ENCODE results near the gene MYOM1. TPM values are rescaled to one million over a fixed set of nuclear protein-coding genes. Genes with fewer than 3 reads are reported as not detected.

MYOM1 gene
- total RNA-seq, 1 experiment from 2014 or later = 0.37 TPM

- intact Hi-C loops (cut with micrococcal nuclease; ENCODE audit: unreplicated experiment) = no loop called here
- Histone ChIP-seq H3K27ac (ENCODE audit: low read depth, low read length, poor library complexity, severe bottlenecking) (no peak overlapping the region), H3K36me3 (ENCODE audit: insufficient read depth, low read length, poor library complexity, severe bottlenecking) (no peaks in the 10 kb centered on the region), H3K9me3 (ENCODE audit: low read depth, low read length, poor library complexity, severe bottlenecking) (no peaks in the 10 kb centered on the region), H3K27me3 (replicated peaks; ENCODE audit: insufficient read depth, low read depth, low read length, poor library complexity) (no peaks in the 10 kb centered on the region), H3K4me3 (ENCODE audit: low read depth, low read length, poor library complexity, severe bottlenecking) (no peak overlapping the region), H3K4me1 (ENCODE audit: insufficient read depth, low read length, poor library complexity, severe bottlenecking) (no peaks in the 10 kb centered on the region)
- TF ChIP-seq CTCF (conservative IDR thresholded peaks at IDR 0.05; ENCODE audit: low read depth, low read length) = no peak
- no peak for DNase-seq (ENCODE audit: low spot score)
- POLR2A ChIA-PET (ENCODE audit: low non-redundant PET) = no interaction called here
- CTCF ChIA-PET = no interaction called here
- no TSS peak for BruUV-seq (replicated peaks)
These were observed 93.2 kb downstream of the MYOM1 start for GRCh38 chr18:3126457-3127097.

- intact Hi-C loops (cut with micrococcal nuclease; ENCODE audit: unreplicated experiment) = no loop called here
- H3K4me1 ChIP-seq (ENCODE audit: insufficient read depth, low read length, poor library complexity, severe bottlenecking) = no peaks in the 10 kb centered on the region
These were observed 94.9 kb downstream of the MYOM1 start for GRCh38 chr18:3124822-3125221.

GRCh38 chr18:3122851-3123250 is 96.9 kb downstream of the MYOM1 start:
- no peaks in the 10 kb centered on the region for H3K36me3 ChIP-seq (ENCODE audit: insufficient read depth, low read length, poor library complexity, severe bottlenecking)
- BruUV-seq (replicated peaks) = no TSS peak
- H3K27ac ChIP-seq (ENCODE audit: low read depth, low read length, poor library complexity, severe bottlenecking) = no peak overlapping the region
- no peaks in the 10 kb centered on the region for H3K4me1 ChIP-seq (ENCODE audit: insufficient read depth, low read length, poor library complexity, severe bottlenecking)
- no peak for DNase-seq (ENCODE audit: low spot score)
- no peak for TF ChIP-seq CTCF (conservative IDR thresholded peaks at IDR 0.05; ENCODE audit: low read depth, low read length)
- no peak for TF ChIP-seq EZH2 (IDR thresholded peaks at IDR 0.05; ENCODE audit: borderline replicate concordance, low read depth, low read length, poor library complexity, severe bottlenecking)
- ChIA-PET POLR2A (ENCODE audit: low non-redundant PET) (no interaction called here), CTCF (no interaction called here)
- H3K27me3 ChIP-seq (replicated peaks; ENCODE audit: insufficient read depth, low read depth, low read length, poor library complexity) = no peaks in the 10 kb centered on the region
- H3K4me3 ChIP-seq (ENCODE audit: low read depth, low read length, poor library complexity, severe bottlenecking) = no peak overlapping the region
- intact Hi-C loops (cut with micrococcal nuclease; ENCODE audit: unreplicated experiment) = no loop called here
- H3K9me3 ChIP-seq (ENCODE audit: low read depth, low read length, poor library complexity, severe bottlenecking) = no peaks in the 10 kb centered on the region

More at GRCh38 chr18:3124822-3125221, 94.9 kb downstream of the MYOM1 start:
- TF ChIP-seq CTCF (conservative IDR thresholded peaks at IDR 0.05; ENCODE audit: low read depth, low read length) = no peak
- TF ChIP-seq EZH2 (IDR thresholded peaks at IDR 0.05; ENCODE audit: borderline replicate concordance, low read depth, low read length, poor library complexity, severe bottlenecking) = no peak
- Histone ChIP-seq H3K9me3 (ENCODE audit: low read depth, low read length, poor library complexity, severe bottlenecking) (no peaks in the 10 kb centered on the region), H3K27ac (ENCODE audit: low read depth, low read length, poor library complexity, severe bottlenecking) (no peak overlapping the region), H3K4me3 (ENCODE audit: low read depth, low read length, poor library complexity, severe bottlenecking) (no peak overlapping the region), H3K27me3 (replicated peaks; ENCODE audit: insufficient read depth, low read depth, low read length, poor library complexity) (no peaks in the 10 kb centered on the region), H3K36me3 (ENCODE audit: insufficient read depth, low read length, poor library complexity, severe bottlenecking) (no peaks in the 10 kb centered on the region)
- ChIA-PET POLR2A (ENCODE audit: low non-redundant PET) (no interaction called here), CTCF (no interaction called here)
- no TSS peak for BruUV-seq (replicated peaks)
- no peak for DNase-seq (ENCODE audit: low spot score)
